ENCODE measurements around the gene NXPH1.

NXPH1 gene

DNA sequence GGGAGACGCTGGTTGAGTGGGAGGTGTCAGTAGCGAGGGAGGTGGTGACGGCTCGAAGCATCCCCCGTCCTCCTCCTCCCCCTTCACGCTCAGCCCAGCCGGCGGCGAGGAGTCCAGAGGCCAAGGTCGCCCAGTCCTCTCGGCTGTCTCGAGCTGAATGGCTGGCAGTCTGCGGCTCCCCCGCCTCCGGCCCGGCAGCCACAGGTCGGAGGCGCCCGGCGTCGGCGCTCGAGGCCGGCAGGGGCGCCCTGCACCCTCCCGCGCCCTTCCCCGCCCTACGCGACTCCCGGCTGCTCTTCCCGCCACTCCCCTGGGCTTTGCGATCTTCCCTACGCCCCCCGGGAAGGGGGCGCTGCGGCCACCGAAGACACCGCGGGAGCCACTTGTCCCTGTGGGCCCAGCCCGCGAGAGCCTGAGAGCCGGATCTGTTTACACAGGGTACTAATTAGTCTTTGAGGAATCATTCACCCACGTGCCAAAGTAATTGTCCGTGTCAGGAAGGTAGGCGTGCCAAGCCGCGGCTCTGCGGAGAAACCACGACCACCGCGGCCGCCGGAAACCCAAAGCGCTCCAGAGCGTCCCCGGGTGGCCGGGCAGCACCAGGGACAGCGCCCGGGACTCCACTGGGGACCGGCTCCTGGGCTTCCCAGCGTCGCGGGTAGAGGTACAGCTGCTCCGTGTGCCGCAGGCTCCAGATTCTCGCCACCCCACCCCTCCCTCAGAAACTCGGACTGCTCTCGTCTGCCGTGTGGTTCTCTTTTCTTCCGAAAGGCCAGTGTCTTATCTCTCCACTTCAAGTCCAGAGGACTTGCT lies at the start of gene NXPH1:
NXPH1 (plus strand) TSS at position 133 of the 813 bp plus-strand sequence.
- Histone ChIP-seq H3K36me3 (no peaks in the 10 kb centered on the region), H3K27me3 (no peaks in the 10 kb centered on the region), H3K4me1 (no peaks in the 10 kb centered on the region), H3K9me3 (peaks cover 41% of the 10 kb centered on the region), H3K27ac (no peak within 1 kb of the TSS), H3K4me3 (no peak within 1 kb of the TSS), H4K20me1 (no peaks in the 10 kb centered on the region), H3K9ac (no peak within 1 kb of the TSS), H3K4me2 (no peak within 1 kb of the TSS)
- TF ChIP-seq Cebpa-rat (IDR thresholded peaks at IDR 0.05) = no peak

DNA sequence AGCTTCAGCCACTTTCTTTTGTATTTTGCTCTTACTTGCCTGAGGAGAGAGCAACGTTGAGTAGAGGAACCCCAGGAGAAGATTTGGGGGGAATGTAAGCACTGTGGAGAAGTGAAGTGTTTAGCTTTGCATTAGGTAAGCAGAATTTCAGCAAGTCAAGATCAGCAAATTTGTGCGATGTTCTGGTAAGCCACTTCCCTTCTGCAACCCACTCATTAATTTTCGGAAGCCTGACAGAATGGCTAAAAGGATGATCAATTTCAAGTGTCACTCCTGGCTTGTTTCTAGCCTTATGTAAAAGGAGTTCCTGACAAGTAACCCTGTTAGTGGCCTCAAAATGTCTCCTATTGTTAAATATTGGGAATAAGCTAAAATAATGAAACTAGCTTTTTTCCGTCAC lies 48.5 kb upstream of the NXPH1 start:
- H3K4me1 ChIP-seq = no peaks in the 10 kb centered on the region
- no peaks in the 10 kb centered on the region for H3K27me3 ChIP-seq
- H3K9ac ChIP-seq = no peak overlapping the region
- no peak overlapping the region for H3K4me2 ChIP-seq
- H3K27ac ChIP-seq = no peak overlapping the region
- H3K36me3 ChIP-seq = no peaks in the 10 kb centered on the region
- no peak overlapping the region for H3K4me3 ChIP-seq
- H3K9me3 ChIP-seq = no peaks in the 10 kb centered on the region
- no peaks in the 10 kb centered on the region for H4K20me1 ChIP-seq
- TF ChIP-seq Cebpa-rat (IDR thresholded peaks at IDR 0.05) = no peak

DNA sequence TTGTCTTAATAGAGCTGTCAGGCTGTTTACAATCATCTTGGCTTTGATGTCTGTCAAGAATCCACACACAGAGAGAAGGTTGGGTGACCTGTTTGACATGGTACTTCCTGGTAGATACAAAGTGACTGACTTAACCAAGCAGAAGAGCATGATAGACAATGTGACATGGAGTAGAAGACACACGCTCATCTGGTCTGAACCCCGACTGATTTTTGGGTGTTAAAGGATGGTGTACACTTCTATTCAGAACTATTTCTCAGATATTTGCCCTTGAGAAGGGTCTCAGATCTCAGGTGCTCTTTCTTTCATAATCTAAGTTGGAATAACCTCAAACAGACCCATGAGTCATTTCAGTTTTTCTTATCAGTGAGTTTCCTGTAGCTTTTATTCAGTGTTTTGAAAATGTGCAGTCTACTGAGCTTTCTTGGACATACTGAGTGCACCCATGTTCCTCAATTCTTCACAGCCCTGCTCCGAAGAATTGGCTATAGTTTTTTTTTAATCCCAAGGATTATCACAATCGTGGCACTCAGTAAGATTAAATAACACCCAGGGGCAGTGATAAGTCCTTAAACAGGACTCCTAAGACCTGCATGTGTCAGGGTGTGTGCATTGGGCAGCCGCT lies 46.4 kb upstream of the NXPH1 start:
- H3K36me3 ChIP-seq = no peaks in the 10 kb centered on the region
- H4K20me1 ChIP-seq = no peaks in the 10 kb centered on the region
- H3K9ac ChIP-seq = no peak overlapping the region
- H3K27ac ChIP-seq = no peak overlapping the region
- H3K4me3 ChIP-seq = no peak overlapping the region
- H3K4me1 ChIP-seq = no peaks in the 10 kb centered on the region
- no peaks in the 10 kb centered on the region for H3K9me3 ChIP-seq
- no peaks in the 10 kb centered on the region for H3K27me3 ChIP-seq
- no peak for TF ChIP-seq Cebpa-rat (IDR thresholded peaks at IDR 0.05)
- H3K4me2 ChIP-seq = no peak overlapping the region

DNA sequence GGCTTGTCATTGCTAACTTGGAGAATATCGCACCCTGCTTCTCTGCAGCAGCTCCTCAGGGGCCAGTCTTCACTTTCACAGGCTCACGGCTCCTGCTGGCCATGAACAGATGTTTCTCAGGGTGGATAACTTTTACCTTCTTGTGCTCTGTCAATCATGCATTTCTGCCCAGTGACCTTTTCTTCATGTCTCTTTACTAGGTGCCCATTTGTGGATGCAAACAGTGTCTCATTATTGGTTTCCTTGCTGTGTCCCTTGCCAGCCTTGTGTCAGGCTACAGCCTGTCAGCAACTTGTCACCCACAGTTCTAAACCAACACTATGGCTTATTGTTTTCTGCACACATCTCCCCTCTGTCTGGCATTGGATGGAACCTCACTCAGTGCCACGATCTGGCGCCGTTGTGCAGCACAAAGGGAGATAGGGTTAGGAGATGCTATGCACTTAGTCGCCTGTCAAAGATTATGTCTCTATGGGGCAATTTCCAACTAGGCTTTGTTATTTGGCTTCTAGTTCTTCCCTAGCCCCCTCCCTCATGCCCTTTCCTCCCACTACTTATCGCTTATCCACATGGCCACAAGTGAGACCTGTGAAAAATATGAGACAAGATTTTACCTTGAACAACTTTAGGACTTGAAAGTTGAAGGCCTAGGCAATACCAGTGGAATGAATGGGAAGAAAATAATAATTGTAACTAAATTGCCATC lies 45.7 kb upstream of the NXPH1 start:
- H3K27me3 ChIP-seq = no peaks in the 10 kb centered on the region
- no peak overlapping the region for H3K4me3 ChIP-seq
- H3K4me2 ChIP-seq = no peak overlapping the region

DNA sequence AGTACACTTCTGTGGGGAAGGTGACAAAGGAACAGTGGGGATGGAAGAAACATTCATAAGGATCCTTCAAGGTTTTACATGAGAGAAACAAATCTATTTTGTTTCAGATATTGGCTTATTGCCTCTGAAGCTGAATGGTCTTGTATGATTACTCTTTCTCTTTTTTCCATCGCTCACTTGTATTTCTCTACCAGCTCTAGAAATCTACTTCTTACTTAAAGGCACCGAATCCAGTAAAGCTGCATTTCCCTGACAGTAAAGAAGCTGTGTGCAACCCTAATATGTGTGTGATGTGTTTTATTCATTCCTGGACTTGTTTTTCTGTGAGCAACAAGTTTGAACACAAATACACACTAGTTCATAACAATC lies 45.2 kb upstream of the NXPH1 start:
- Histone ChIP-seq H3K27ac (no peak overlapping the region), H3K4me1 (no peaks in the 10 kb centered on the region), H3K4me3 (no peak overlapping the region), H3K4me2 (no peak overlapping the region), H3K9ac (no peak overlapping the region), H3K27me3 (no peaks in the 10 kb centered on the region), H3K36me3 (no peaks in the 10 kb centered on the region), H4K20me1 (no peaks in the 10 kb centered on the region), H3K9me3 (no peaks in the 10 kb centered on the region)
- TF ChIP-seq Cebpa-rat (IDR thresholded peaks at IDR 0.05) = no peak

More for the DNA sequence above, 45.7 kb upstream of the NXPH1 start:
- H3K27ac ChIP-seq = no peak overlapping the region
- no peaks in the 10 kb centered on the region for H3K36me3 ChIP-seq
- H3K9ac ChIP-seq = no peak overlapping the region
- H3K9me3 ChIP-seq = no peaks in the 10 kb centered on the region
- no peaks in the 10 kb centered on the region for H4K20me1 ChIP-seq
- TF ChIP-seq Cebpa-rat (IDR thresholded peaks at IDR 0.05) = no peak
- no peaks in the 10 kb centered on the region for H3K4me1 ChIP-seq

DNA sequence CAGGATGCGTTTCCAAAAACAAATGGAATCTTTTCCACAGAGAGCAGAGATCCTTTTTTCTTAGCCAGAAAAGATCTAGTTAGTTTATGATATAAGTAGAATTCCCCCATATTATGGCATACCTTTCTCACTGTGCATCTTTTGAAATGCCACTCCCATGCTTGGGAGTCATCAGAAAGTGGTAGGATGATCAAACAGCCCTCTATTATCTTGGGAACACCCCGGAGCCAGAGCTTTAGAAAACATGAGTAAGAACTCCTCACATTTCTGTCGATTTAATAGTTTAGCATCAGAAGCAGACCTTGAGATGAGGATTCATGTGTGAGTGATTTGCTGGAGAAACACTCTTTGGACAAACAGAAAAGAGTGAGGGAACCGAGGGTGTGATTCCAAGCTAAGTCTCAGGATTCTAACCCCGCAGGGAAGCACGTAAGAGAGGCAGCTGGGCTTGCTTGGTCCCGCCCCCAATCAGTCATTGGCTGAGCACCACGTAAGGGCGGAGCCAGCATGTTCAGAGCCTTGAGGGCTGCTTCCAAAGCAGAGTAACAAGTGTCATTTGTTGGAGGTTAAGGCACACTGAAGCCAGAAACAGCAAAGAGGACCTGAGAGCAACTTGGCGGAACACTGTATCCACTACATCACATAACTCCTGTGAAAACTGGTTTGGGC lies 43.7 kb upstream of the NXPH1 start:
- H3K4me2 ChIP-seq = no peak overlapping the region
- no peak for TF ChIP-seq Cebpa-rat (IDR thresholded peaks at IDR 0.05)
- no peak overlapping the region for H3K27ac ChIP-seq
- H3K9ac ChIP-seq = no peak overlapping the region
- H4K20me1 ChIP-seq = no peaks in the 10 kb centered on the region
- H3K4me3 ChIP-seq = no peak overlapping the region
- H3K27me3 ChIP-seq = no peaks in the 10 kb centered on the region
- H3K4me1 ChIP-seq = no peaks in the 10 kb centered on the region
- no peaks in the 10 kb centered on the region for H3K9me3 ChIP-seq
- no peaks in the 10 kb centered on the region for H3K36me3 ChIP-seq

DNA sequence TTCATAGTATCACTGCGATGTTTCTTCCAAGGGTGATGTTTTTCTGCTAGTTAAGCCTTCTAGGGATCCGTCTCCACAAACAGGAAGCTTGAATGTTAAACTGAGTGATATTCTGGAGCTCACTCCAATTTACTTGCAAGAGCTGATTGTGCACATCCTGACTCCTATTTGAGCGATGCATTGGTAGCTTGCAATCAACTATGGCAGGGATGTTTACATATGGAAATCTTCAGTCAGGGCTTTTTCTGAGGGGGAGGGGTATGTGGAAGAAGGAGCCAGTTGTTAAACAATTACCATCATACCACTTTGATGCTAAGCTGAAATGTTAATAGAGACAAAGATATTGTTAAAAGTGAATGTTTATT lies 43.2 kb upstream of the NXPH1 start:
- Histone ChIP-seq H3K9me3 (no peaks in the 10 kb centered on the region), H3K9ac (no peak overlapping the region), H3K27me3 (no peaks in the 10 kb centered on the region), H4K20me1 (no peaks in the 10 kb centered on the region), H3K36me3 (no peaks in the 10 kb centered on the region), H3K4me3 (no peak overlapping the region), H3K4me1 (no peaks in the 10 kb centered on the region), H3K27ac (no peak overlapping the region), H3K4me2 (no peak overlapping the region)
- no peak for TF ChIP-seq Cebpa-rat (IDR thresholded peaks at IDR 0.05)

DNA sequence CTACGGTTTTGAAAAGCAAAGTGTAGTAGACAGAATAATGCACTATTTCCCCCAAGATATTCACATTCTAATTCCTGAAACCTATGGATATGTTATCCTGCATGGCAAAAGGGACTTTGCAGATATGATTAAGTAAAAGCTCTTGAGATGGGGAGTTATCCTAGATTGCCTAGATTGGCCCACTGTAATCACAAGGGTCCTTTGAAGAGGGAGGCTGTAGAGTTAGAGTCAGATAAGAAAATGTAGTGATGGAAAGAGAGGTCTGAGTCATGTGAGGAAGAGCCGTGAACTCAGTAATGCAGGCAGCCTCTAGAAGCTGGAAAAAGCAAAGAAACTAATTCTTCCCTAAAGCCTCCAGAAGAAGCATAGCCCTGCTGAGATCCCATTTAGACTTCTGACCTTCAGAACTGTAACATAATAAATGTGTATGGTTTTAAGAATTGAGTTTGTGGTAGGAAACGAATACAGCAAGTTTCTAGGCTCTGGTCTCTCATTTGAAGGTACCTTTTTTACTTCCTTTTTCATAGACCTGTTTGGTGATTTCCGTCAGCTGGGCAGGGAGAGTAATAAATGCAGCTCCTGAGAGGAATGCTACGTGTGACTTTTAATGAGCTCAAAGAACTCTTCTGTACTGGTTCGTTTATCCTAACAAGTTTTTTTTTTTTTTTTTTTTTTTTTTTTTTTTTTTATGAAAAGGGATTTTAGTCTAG lies 41.9 kb upstream of the NXPH1 start:
- no peak overlapping the region for H3K4me2 ChIP-seq
- H3K36me3 ChIP-seq = no peaks in the 10 kb centered on the region
- H3K9me3 ChIP-seq = no peaks in the 10 kb centered on the region
- H4K20me1 ChIP-seq = no peaks in the 10 kb centered on the region
- no peak overlapping the region for H3K9ac ChIP-seq
- no peak overlapping the region for H3K27ac ChIP-seq
- H3K4me1 ChIP-seq = no peaks in the 10 kb centered on the region
- H3K27me3 ChIP-seq = no peaks in the 10 kb centered on the region
- no peak for TF ChIP-seq Cebpa-rat (IDR thresholded peaks at IDR 0.05)
- no peak overlapping the region for H3K4me3 ChIP-seq

DNA sequence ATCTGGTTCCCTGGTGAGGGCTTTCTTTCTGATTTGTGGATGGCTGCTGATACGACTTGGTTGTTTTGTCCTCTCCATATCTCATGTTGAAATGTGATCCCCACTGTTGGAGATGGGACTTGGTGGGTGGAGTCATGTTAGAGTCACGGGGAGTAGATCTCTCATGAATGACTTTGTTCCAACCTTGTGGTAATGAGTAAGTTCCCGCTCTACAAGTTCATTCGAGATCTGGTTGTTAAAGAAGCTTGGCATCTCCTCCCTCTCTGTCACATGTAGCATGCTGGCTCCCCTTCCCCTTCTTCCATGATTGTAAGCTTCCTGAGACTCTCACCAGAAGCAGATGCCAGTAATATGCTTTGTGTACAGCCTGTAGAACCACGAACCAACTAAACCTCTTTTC lies 37.1 kb upstream of the NXPH1 start:
- Histone ChIP-seq H3K36me3 (no peaks in the 10 kb centered on the region), H4K20me1 (no peaks in the 10 kb centered on the region), H3K4me2 (no peak overlapping the region), H3K4me3 (no peak overlapping the region), H3K27me3 (no peaks in the 10 kb centered on the region), H3K4me1 (no peaks in the 10 kb centered on the region), H3K9ac (no peak overlapping the region), H3K27ac (no peak overlapping the region), H3K9me3 (no peaks in the 10 kb centered on the region)
- TF ChIP-seq Cebpa-rat (IDR thresholded peaks at IDR 0.05) = no peak

Data from BLaER1 (cell line).